ENCODE measurements around the gene PRDX5. TPM values are rescaled to one million over a fixed set of nuclear protein-coding genes. Genes with fewer than 3 reads are reported as not detected.

Gene PRDX5
- total and polyA plus RNA-seq, 10 of the 15 experiments (the other 5 are each of a cell fraction or from before 2014, with no cell fraction given): 95.7 to 406 (median 240) TPM

DNA sequence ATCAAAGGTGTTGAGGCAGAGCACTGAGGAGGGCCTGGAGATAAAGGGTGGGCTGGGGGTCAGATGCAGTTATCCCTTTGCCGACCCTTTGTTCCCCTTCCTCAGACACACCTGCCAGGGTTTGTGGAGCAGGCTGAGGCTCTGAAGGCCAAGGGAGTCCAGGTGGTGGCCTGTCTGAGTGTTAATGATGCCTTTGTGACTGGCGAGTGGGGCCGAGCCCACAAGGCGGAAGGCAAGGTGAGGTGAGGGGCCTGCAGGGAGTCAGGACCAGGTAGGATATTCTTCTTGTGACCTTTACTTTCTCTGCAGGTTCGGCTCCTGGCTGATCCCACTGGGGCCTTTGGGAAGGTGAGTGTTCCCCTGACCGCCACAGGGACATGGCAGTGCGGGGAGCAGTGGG lies 2.6 kb downstream of the PRDX5 start:
- peaks cover 9% of the 10 kb centered on the region for H3K4me1 ChIP-seq (ENCODE audit: control insufficient read depth, insufficient read depth, low read length)
- in situ Hi-C loops (cut with MboI): no loop called here
- FAIRE-seq (no peak), DNase-seq (ENCODE audit: low read depth, low spot score) (no peak), ATAC-seq (no peak)
- intact Hi-C loops (cut with micrococcal nuclease; ENCODE audit: unreplicated experiment): no loop called here
- H3K27ac ChIP-seq (ENCODE audit: control insufficient read depth, insufficient read depth): no peak overlapping the region
- no peaks in the 10 kb centered on the region for H3K9me3 ChIP-seq (replicated peaks; ENCODE audit: control insufficient read depth, insufficient read depth, low read length)
- H3K9ac ChIP-seq (ENCODE audit: control insufficient read depth, insufficient read depth, low read length): no peak overlapping the region
- over 99% methylated on average over 7 of the region's 7 CpGs for WGBS (ENCODE audit: insufficient coverage, insufficient replicate concordance, low lambda C conversion rate, missing lambda C conversion rate)
- H3K79me2 ChIP-seq (ENCODE audit: control insufficient read depth, insufficient read depth, low read length): peaks cover 26% of the 10 kb centered on the region
- no peaks in the 10 kb centered on the region for H3K27me3 ChIP-seq (replicated peaks in 1 of 2; ENCODE audit: control insufficient read depth in 2 of 2, insufficient read depth in 2 of 2, low read length in 1 of 2)
- CTCF ChIA-PET: interaction anchor here (5.5 to 5.9 kb wide), 2 partner anchors 16 to 33 kb away, joined by 143 to 228 read pairs; partner anchors contain the start of gene CCDC88B
- BruUV-seq (replicated peaks): no TSS peak
- POLR2A ChIA-PET: interaction anchor here (0.7 to 1.3 kb wide), 2 partner anchors 32 to 482 kb away, joined by 3 read pairs; partner anchors contain the start of gene MARK2
- H3K36me3 ChIP-seq (ENCODE audit: control insufficient read depth in 2 of 2, insufficient read depth in 2 of 2, low read length in 1 of 2): peaks cover 0 to 6% of the 10 kb centered on the region in 2 experiments; a peak in 2 of 4 replicates
- H3K4me3 ChIP-seq: no peak overlapping the region
- H4K20me1 ChIP-seq (ENCODE audit: control insufficient read depth, insufficient read depth): no peaks in the 10 kb centered on the region
- no peak overlapping the region for H2AFZ ChIP-seq (ENCODE audit: control insufficient read depth, low read depth, low read length)
- TF ChIP-seq SIN3A (IDR thresholded peaks at IDR 0.05; ENCODE audit: low read depth, low read length) (no peak), ASH2L (IDR thresholded peaks at IDR 0.05; ENCODE audit: borderline replicate concordance, low read depth) (no peak), SRF (IDR thresholded peaks at IDR 0.05; ENCODE audit: low read depth in 2 of 2, low read length in 2 of 2) (no peak), ZBED1 (IDR thresholded peaks at IDR 0.05; ENCODE audit: borderline replicate concordance) (no peak), CREB1 (IDR thresholded peaks at IDR 0.05; ENCODE audit: low read depth) (no peak), MTA3 (IDR thresholded peaks at IDR 0.05; ENCODE audit: borderline replicate concordance, low read length) (no peak), ZNF217 (IDR thresholded peaks at IDR 0.05) (no peak), PAX8 (IDR thresholded peaks at IDR 0.05) (no peak), ETV6 (conservative IDR thresholded peaks at IDR 0.05 in 1 of 2, IDR thresholded peaks at IDR 0.05 in 1 of 2; ENCODE audit: borderline replicate concordance in 1 of 2, low read depth in 1 of 2) (no peak), IRF4 (IDR thresholded peaks at IDR 0.05; ENCODE audit: low read depth, low read length) (no peak), RAD21 (IDR thresholded peaks at IDR 0.05; ENCODE audit: insufficient read depth, low read depth, low read length) (no peak), ZNF274 (IDR thresholded peaks at IDR 0.05; ENCODE audit: insufficient read depth, insufficient read length) (no peak)
- TF ChIP-seq, protein P1, sequence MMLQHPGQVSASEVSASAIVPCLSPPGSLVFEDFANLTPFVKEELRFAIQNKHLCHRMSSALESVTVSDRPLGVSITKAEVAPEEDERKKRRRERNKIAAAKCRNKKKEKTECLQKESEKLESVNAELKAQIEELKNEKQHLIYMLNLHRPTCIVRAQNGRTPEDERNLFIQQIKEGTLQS (IDR thresholded peaks at IDR 0.05; ENCODE audit: borderline replicate concordance, extremely low read depth, low read depth, low read length): no peak
- TF ChIP-seq, protein P2, sequence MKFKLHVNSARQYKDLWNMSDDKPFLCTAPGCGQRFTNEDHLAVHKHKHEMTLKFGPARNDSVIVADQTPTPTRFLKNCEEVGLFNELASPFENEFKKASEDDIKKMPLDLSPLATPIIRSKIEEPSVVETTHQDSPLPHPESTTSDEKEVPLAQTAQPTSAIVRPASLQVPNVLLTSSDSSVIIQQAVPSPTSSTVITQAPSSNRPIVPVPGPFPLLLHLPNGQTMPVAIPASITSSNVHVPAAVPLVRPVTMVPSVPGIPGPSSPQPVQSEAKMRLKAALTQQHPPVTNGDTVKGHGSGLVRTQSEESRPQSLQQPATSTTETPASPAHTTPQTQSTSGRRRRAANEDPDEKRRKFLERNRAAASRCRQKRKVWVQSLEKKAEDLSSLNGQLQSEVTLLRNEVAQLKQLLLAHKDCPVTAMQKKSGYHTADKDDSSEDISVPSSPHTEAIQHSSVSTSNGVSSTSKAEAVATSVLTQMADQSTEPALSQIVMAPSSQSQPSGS (IDR thresholded peaks at IDR 0.05; ENCODE audit: low read length): no peak
- RAD21 ChIA-PET (ENCODE audit: unreplicated experiment): interaction anchor here (1.6 to 5.6 kb wide), 2 partner anchors 11 to 37 kb away, joined by 5 to 176 read pairs; partner anchors contain the start of gene RPS6KA4
- no peak overlapping the region for H3K4me2 ChIP-seq (ENCODE audit: control insufficient read depth, insufficient read depth)
- SMC1A ChIA-PET (ENCODE audit: uncharacterized antibody, unreplicated experiment): interaction anchor here (5.3 kb wide), 1 partner anchor 12 kb away, joined by 71 read pairs; no protein-coding TSS in a partner anchor

Measured in GM12878 (cell line).